Stimulated activated CD4-positive, alpha-beta T cell treated with anti-CD3 and anti-CD28 coated beads, Interleukin-2, amount 100 ng/mL, for 24 hours (primary cell): ENCODE results near the gene CSTF1.
"Not testable (repeated sequence)": the region's sequence is repeated elsewhere in the genome, so short reads cannot be mapped to it uniquely, and the experiment has no call there.

Experiments
- DNase-seq, 2 donors: peaks; one replicate each; pipeline ENCODE4 v3.0.0-alpha.2; 2020

Gene CSTF1

GRCh38 chr20:56371977-56372376, 20.5 kb upstream of the CSTF1 start:
- DNase-seq = no peak

- no peak for DNase-seq
Measured at GRCh38 chr20:56372850-56373249, 19.6 kb upstream of the CSTF1 start.

GRCh38 chr20:56373942-56374341, 18.5 kb upstream of the CSTF1 start:
- DNase-seq = no peak

GRCh38 chr20:56376331-56376730, 16.1 kb upstream of the CSTF1 start:
- DNase-seq = no peak

- no peak for DNase-seq
Measured at GRCh38 chr20:56378386-56378785, 14.1 kb upstream of the CSTF1 start.

- no peak for DNase-seq
Measured at GRCh38 chr20:56380375-56380774, 12.1 kb upstream of the CSTF1 start.

GRCh38 chr20:56381501-56381900, 10.9 kb upstream of the CSTF1 start:
- DNase-seq = no peak

GRCh38 chr20:56382696-56383095, 9.7 kb upstream of the CSTF1 start:
- no peak for DNase-seq

GRCh38 chr20:56383334-56383733, 9.1 kb upstream of the CSTF1 start:
- no peak for DNase-seq

- no peak for DNase-seq
Measured at GRCh38 chr20:56385130-56385529, 7.3 kb upstream of the CSTF1 start.

GRCh38 chr20:56386219-56386618, 6.2 kb upstream of the CSTF1 start:
- DNase-seq = no peak

- no peak for DNase-seq
Measured at GRCh38 chr20:56388882-56389281, 3.6 kb upstream of the CSTF1 start.

GRCh38 chr20:56389807-56390206, 2.6 kb upstream of the CSTF1 start:
- DNase-seq = no peak

GRCh38 chr20:56390396-56390795, 2.0 kb upstream of the CSTF1 start:
- DNase-seq = not testable (repeated sequence)

GRCh38 chr20:56391037-56391436, 1.4 kb upstream of the CSTF1 start:
- no peak for DNase-seq

GRCh38 chr20:56391596-56392131, 781 bp upstream of the CSTF1 start:
- no peak for DNase-seq

GRCh38 chr20:56392881-56393482, 537 bp downstream of the CSTF1 start:
- DNase-seq = peak in 1 of 2 donors; percentile 22

GRCh38 chr20:56393653-56394052, 1.2 kb downstream of the CSTF1 start:
- no peak for DNase-seq

- no peak for DNase-seq
Measured at GRCh38 chr20:56395166-56395565, 2.7 kb downstream of the CSTF1 start.

GRCh38 chr20:56400001-56400640, 7.7 kb downstream of the CSTF1 start:
- DNase-seq = peak; percentile 52 to 76

- no peak for DNase-seq
Measured at GRCh38 chr20:56403465-56403864, 11.0 kb downstream of the CSTF1 start.

- DNase-seq = not testable (repeated sequence)
Measured at GRCh38 chr20:56405356-56405755, 12.9 kb downstream of the CSTF1 start.

GRCh38 chr20:56406910-56407309, 14.5 kb downstream of the CSTF1 start:
- DNase-seq = no peak

- no peak for DNase-seq
Measured at GRCh38 chr20:56409521-56409920, 17.1 kb downstream of the CSTF1 start.

GRCh38 chr20:56409956-56410355, 17.5 kb downstream of the CSTF1 start:
- DNase-seq = no peak
